ENCODE data around the gene GALK2.

GRCh38 chr15:49227602-49228001, 57.6 kb downstream of the GALK2 start:
- TF ChIP-seq CTCF (IDR thresholded peaks at IDR 0.05) (no peak), POLR2A (IDR thresholded peaks at IDR 0.05) (no peak)

Measured in body of pancreas (tissue), 4 donors.